Activated T-helper 17 cell treated with anti-CD3 and anti-CD28 coated beads, Interleukin-2, amount 50 U/mL, for 72 hours (primary cell): ENCODE data around the gene GPC5. TPM values are rescaled to one million over a fixed set of nuclear protein-coding genes. Genes with fewer than 3 reads are reported as not detected.
"Not testable (repeated sequence)": the region's sequence is repeated elsewhere in the genome, so short reads cannot be mapped to it uniquely, and the experiment has no call there.

Source experiments
- ATAC-seq: fragments of 150-1000 bp; cut with Tn5 transposase; replicated peaks from 2 replicates; pipeline ENCODE4 v1.10.0; 2021; ENCODE audit warnings: mild to moderate bottlenecking, moderate library complexity
- H3K27ac Mint-ChIP-seq: one replicate; pipeline ENCODE4 v1.8.0; 2022; ENCODE audit warnings: mixed read lengths
- H3K27me3 Mint-ChIP-seq: one replicate; pipeline ENCODE4 v1.8.0; 2022; ENCODE audit warnings: mixed read lengths
- H3K36me3 Mint-ChIP-seq: one replicate; pipeline ENCODE4 v1.8.0; 2022; ENCODE audit warnings: low read depth, mild to moderate bottlenecking, mixed read lengths
- H3K4me1 Mint-ChIP-seq: one replicate; pipeline ENCODE4 v1.8.0; 2022; ENCODE audit warnings: mixed read lengths
- H3K4me3 Mint-ChIP-seq: one replicate; pipeline ENCODE4 v1.8.0; 2022; ENCODE audit warnings: mild to moderate bottlenecking, mixed read lengths
- H3K9me3 Mint-ChIP-seq: one replicate; pipeline ENCODE4 v1.8.0; 2022; ENCODE audit warnings: mixed read lengths
- total RNA-seq, 2 donors: library from RNA; stranded (reverse); gene quantifications; one replicate each; pipeline ENCODE4 v1.2.3, GENCODE V29; 2022

Gene GPC5
- total RNA-seq, 2 donors from 2014 or later = 0.09 to 0.29 TPM

DNA sequence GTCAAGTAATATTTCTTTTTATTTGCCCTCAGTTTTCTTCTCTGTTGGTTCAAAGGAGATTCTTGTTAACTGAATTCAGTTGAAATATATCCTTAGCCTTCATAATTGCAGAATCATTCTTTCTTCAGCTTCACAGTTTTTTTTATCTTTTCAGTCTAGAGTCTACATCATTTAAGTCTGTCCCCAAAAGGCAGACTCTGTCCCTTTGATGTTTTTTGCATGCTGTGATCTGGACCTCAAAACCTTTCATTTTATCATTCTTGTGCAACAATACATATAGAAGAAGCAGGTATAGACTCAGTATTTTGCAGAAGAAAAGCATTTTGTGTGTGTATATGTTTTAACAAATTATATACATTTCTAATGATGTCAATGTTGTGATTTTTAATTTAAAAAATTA, 1093.4 kb downstream of the GPC5 start:
- H3K27me3 Mint-ChIP-seq = no peaks in the 10 kb centered on the region
- ATAC-seq = no peak
- H3K9me3 Mint-ChIP-seq = peaks cover 8% of the 10 kb centered on the region
- H3K4me1 Mint-ChIP-seq = no peaks in the 10 kb centered on the region
- no peak overlapping the region for H3K4me3 Mint-ChIP-seq
- no peaks in the 10 kb centered on the region for H3K36me3 Mint-ChIP-seq
- H3K27ac Mint-ChIP-seq = no peak overlapping the region

GRCh38 chr13:92494915-92495314, 1096.5 kb downstream of the GPC5 start:
- Mint-ChIP-seq H3K9me3 (peaks cover 4% of the 10 kb centered on the region), H3K27me3 (no peaks in the 10 kb centered on the region), H3K27ac (no peak overlapping the region), H3K36me3 (no peaks in the 10 kb centered on the region), H3K4me3 (no peak overlapping the region), H3K4me1 (no peaks in the 10 kb centered on the region)
- no peak for ATAC-seq

GRCh38 chr13:92500192-92500591, 1101.8 kb downstream of the GPC5 start:
- no peaks in the 10 kb centered on the region for H3K27me3 Mint-ChIP-seq
- H3K4me3 Mint-ChIP-seq = no peak overlapping the region
- H3K36me3 Mint-ChIP-seq = no peaks in the 10 kb centered on the region
- no peak overlapping the region for H3K27ac Mint-ChIP-seq
- no peaks in the 10 kb centered on the region for H3K4me1 Mint-ChIP-seq
- no peak for ATAC-seq
- H3K9me3 Mint-ChIP-seq = peaks cover 3% of the 10 kb centered on the region

GRCh38 chr13:92510416-92510815, 1112.0 kb downstream of the GPC5 start:
- Mint-ChIP-seq H3K36me3 (no peaks in the 10 kb centered on the region), H3K4me3 (no peak overlapping the region), H3K4me1 (no peaks in the 10 kb centered on the region), H3K9me3 (peaks cover 7% of the 10 kb centered on the region), H3K27ac (no peak overlapping the region), H3K27me3 (no peaks in the 10 kb centered on the region)
- no peak for ATAC-seq

DNA sequence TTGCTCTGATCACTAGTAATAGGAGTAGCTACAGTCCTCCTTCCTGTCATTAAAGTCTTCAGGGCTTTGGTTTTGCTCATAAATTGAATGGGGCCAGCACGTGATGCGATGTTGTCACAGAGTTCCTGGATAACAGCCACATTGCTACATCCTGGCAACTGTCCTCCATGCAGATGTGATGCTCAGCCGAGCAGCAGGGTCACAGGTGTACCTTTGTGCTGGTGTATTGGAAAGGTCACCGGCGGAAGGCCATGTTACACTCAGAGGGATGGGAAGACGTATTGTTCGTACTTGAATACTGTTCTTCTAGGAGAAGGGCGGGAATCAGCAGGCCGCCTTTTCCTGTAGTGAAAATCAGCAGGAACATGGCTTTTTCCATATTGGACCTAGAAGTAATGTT, 1114.4 kb downstream of the GPC5 start:
- no peaks in the 10 kb centered on the region for H3K27me3 Mint-ChIP-seq
- H3K27ac Mint-ChIP-seq = no peak overlapping the region
- peaks cover 7% of the 10 kb centered on the region for H3K9me3 Mint-ChIP-seq
- H3K4me3 Mint-ChIP-seq = no peak overlapping the region
- ATAC-seq = no peak
- no peaks in the 10 kb centered on the region for H3K36me3 Mint-ChIP-seq
- H3K4me1 Mint-ChIP-seq = no peaks in the 10 kb centered on the region

DNA sequence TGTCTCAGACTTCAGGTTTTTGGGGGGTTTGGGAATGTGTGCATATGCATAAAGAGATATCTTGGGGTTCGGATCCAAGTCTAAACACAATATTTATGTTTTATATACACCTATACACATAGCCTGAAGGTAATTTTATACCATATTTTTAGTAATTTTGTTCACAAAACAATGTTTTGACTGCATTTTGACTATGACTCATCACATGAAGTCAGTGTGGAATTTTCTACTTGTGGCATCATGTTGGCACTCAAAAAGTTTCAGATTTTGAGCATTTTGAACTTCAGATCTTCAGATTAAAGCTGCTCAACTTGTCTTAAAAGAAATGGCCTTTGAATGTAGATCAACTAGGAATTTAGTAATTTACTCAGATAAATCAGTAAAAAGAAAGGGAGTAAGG, 1115.3 kb downstream of the GPC5 start:
- H3K27me3 Mint-ChIP-seq = no peaks in the 10 kb centered on the region
- H3K4me3 Mint-ChIP-seq = no peak overlapping the region
- H3K27ac Mint-ChIP-seq = no peak overlapping the region
- no peaks in the 10 kb centered on the region for H3K36me3 Mint-ChIP-seq
- ATAC-seq = no peak
- no peaks in the 10 kb centered on the region for H3K4me1 Mint-ChIP-seq
- H3K9me3 Mint-ChIP-seq = peaks cover 7% of the 10 kb centered on the region

DNA sequence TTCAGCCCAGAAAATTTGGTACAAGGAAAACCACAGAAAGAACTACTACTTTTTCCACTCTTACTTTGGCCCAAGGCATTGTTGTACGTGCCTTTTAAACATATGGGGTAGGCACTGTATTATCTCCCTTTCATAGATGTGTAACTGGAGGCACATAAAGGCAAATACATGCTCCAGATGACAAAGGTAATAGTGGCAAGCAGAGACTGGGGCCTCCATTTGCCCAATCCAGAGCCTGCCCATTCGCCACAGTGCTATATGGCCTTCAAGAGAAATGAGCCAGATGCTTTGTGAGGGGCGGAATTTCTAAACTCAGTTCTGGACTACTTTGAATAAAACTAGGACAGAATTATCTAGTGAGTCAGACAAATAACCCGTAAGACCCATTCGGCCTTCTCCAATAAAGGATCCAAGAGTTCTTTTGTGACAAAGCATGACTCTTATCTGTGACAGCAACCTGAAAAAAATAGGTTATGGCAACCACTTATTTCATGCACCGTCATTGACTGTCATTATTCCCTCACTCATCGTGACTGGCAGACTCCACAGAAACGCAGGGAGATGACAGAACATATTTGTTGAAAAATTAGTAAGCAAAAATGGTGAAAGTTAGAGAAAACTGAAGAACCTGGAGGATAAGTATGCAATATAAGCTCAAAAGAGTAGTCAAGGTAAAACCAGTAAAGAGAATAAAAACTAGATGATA, 1116.2 kb downstream of the GPC5 start:
- H3K27me3 Mint-ChIP-seq = no peaks in the 10 kb centered on the region
- no peaks in the 10 kb centered on the region for H3K36me3 Mint-ChIP-seq
- H3K27ac Mint-ChIP-seq = no peak overlapping the region
- H3K4me1 Mint-ChIP-seq = no peaks in the 10 kb centered on the region
- H3K9me3 Mint-ChIP-seq = peaks cover 7% of the 10 kb centered on the region
- ATAC-seq = no peak
- no peak overlapping the region for H3K4me3 Mint-ChIP-seq

DNA sequence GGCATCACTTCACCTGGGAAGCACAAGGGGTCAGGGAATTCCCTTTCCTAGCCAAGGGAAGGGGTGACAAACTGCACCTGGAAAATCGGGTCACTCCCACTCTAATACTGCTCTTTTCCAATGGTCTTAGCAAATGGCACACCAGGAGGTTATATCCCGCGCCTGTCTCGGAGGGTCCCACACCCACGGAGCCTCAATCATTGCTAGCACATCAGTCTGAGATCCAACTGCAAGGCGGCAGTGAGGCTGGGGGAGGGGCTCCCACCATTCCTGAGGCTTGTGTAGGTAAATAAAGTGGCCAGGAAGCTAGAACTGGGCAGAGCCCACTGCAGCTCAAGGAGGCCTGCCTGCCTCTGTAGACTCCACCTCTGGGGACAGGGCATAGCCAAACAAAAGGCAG, 1118.5 kb downstream of the GPC5 start:
- not testable (repeated sequence) for H3K4me1 Mint-ChIP-seq, H3K9me3 Mint-ChIP-seq, ATAC-seq, H3K4me3 Mint-ChIP-seq, H3K27me3 Mint-ChIP-seq, H3K27ac Mint-ChIP-seq, H3K36me3 Mint-ChIP-seq

- not testable (repeated sequence) for H3K27me3 Mint-ChIP-seq, ATAC-seq, H3K9me3 Mint-ChIP-seq, H3K4me3 Mint-ChIP-seq, H3K4me1 Mint-ChIP-seq, H3K36me3 Mint-ChIP-seq, H3K27ac Mint-ChIP-seq
Observed at GRCh38 chr13:92518622-92519021, 1120.2 kb downstream of the GPC5 start.

- no peak for ATAC-seq
- H3K4me1 Mint-ChIP-seq = no peaks in the 10 kb centered on the region
- peaks cover 10% of the 10 kb centered on the region for H3K9me3 Mint-ChIP-seq
- no peaks in the 10 kb centered on the region for H3K36me3 Mint-ChIP-seq
- no peak overlapping the region for H3K27ac Mint-ChIP-seq
- H3K4me3 Mint-ChIP-seq = no peak overlapping the region
- no peaks in the 10 kb centered on the region for H3K27me3 Mint-ChIP-seq
Observed at GRCh38 chr13:92530364-92530763, 1131.9 kb downstream of the GPC5 start.

DNA sequence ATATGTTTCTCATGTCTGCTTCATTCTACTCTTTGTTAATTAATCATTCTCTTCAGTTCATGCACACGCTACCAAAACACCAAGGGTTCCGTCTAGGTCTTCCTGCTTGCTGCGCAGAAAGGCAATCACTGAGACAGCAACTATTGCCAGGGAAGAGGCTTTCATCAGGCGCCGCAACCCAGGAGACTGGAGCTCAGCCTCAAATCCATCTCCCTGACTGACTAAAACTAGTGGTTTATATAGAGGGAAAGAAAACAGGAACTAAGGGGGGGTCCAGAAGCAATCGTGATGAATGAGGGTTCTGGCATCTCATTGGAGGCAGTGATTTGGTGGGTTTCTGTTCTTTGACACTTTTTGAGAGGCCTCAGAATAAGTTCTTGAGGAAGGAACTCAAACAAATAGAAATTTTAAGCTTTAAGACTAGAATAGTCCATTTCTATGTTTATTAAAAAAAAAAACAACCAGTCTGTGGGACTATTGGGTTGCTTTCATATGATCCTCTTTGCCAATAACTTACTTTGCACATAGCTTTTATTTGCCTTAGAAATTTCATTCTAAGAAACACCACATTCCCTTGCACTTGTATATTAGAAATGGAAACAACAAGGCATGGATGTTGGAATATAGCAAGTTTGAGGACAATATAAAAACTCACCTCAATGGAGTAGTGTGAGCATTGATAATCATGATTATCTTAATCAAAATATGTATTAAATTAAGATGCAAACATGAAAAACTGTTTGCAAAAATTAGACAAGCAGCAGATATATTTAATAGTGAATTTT, 1137.0 kb downstream of the GPC5 start:
- H3K36me3 Mint-ChIP-seq = no peaks in the 10 kb centered on the region
- peaks cover 9% of the 10 kb centered on the region for H3K9me3 Mint-ChIP-seq
- no peak overlapping the region for H3K4me3 Mint-ChIP-seq
- H3K27me3 Mint-ChIP-seq = no peaks in the 10 kb centered on the region
- H3K4me1 Mint-ChIP-seq = no peaks in the 10 kb centered on the region
- no peak overlapping the region for H3K27ac Mint-ChIP-seq
- no peak for ATAC-seq

GRCh38 chr13:92537471-92537870, 1139.0 kb downstream of the GPC5 start:
- Mint-ChIP-seq H3K4me3 (no peak overlapping the region), H3K27ac (no peak overlapping the region), H3K9me3 (peaks cover 5% of the 10 kb centered on the region), H3K27me3 (no peaks in the 10 kb centered on the region), H3K36me3 (no peaks in the 10 kb centered on the region), H3K4me1 (no peaks in the 10 kb centered on the region)
- no peak for ATAC-seq

GRCh38 chr13:92538164-92538563, 1139.7 kb downstream of the GPC5 start:
- no peak overlapping the region for H3K27ac Mint-ChIP-seq
- no peak for ATAC-seq
- H3K4me3 Mint-ChIP-seq = no peak overlapping the region
- H3K36me3 Mint-ChIP-seq = no peaks in the 10 kb centered on the region
- peaks cover 5% of the 10 kb centered on the region for H3K9me3 Mint-ChIP-seq
- no peaks in the 10 kb centered on the region for H3K4me1 Mint-ChIP-seq
- no peaks in the 10 kb centered on the region for H3K27me3 Mint-ChIP-seq

GRCh38 chr13:92539148-92539547, 1140.7 kb downstream of the GPC5 start:
- H3K36me3 Mint-ChIP-seq, H3K27me3 Mint-ChIP-seq, H3K4me3 Mint-ChIP-seq, H3K4me1 Mint-ChIP-seq, H3K27ac Mint-ChIP-seq, ATAC-seq, H3K9me3 Mint-ChIP-seq: not testable (repeated sequence)

DNA sequence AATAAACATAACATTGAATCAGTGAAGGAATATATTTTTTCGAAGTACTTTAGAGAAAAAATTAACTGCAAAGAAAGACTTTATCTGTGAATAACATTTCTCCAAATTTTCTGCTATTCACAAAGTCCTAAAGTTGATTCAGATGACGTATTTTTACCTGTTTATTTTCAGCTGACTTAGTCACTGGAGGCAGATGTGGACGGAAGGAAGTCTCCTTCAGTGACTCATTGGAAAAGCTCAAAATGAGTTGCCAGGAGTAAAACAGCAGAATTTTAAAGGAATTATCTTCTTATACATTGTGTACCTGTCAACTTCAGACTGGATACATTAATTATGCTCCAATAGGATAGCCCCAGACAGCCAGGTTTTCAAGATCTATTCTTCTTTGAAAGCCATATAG, 1148.8 kb downstream of the GPC5 start:
- no peak for ATAC-seq
- H3K27ac Mint-ChIP-seq = no peak overlapping the region
- peaks cover 8% of the 10 kb centered on the region for H3K9me3 Mint-ChIP-seq
- H3K36me3 Mint-ChIP-seq = no peaks in the 10 kb centered on the region
- no peaks in the 10 kb centered on the region for H3K4me1 Mint-ChIP-seq
- no peak overlapping the region for H3K4me3 Mint-ChIP-seq
- H3K27me3 Mint-ChIP-seq = no peaks in the 10 kb centered on the region
